Measurements from ENCODE around the gene MFSD1. TPM values are rescaled to one million over a fixed set of nuclear protein-coding genes. Genes with fewer than 3 reads are reported as not detected.

MFSD1 gene
- total RNA-seq, 2 donors from 2014 or later: 11.2 to 17.5 TPM

Other genes with a start within 250 kb of the MFSD1 start
- 1 to 10 TPM; 2.9 to 3.6 TPM for gene MLF1, start 230.9 kb upstream of the MFSD1 start, total RNA-seq
- 10 to 100 TPM; 44.9 to 45.6 TPM for gene GFM1, start 157.5 kb upstream of the MFSD1 start, total RNA-seq
- gene LXN, start 129.4 kb upstream of the MFSD1 start, total RNA-seq: 1 to 10 TPM; 5.5 to 5.7 TPM
- under 1 TPM in 1 of 2 donors, not detected in 1; 0.41 TPM for gene RARRES1, start 69.6 kb upstream of the MFSD1 start, total RNA-seq

Data from activated T-cell treated with anti-CD3 and anti-CD28 coated beads, Interleukin-2, amount 50 U/mL, for 72 hours (primary cell).